Measurements from ENCODE around the gene CACNG5. TPM values are rescaled to one million over a fixed set of nuclear protein-coding genes. Genes with fewer than 3 reads are reported as not detected.

The CACNG5 gene
- total and polyA plus RNA-seq, 8 donors, result 0.15 to 0.77 (median 0.29) TPM; not detected in 2

DNA sequence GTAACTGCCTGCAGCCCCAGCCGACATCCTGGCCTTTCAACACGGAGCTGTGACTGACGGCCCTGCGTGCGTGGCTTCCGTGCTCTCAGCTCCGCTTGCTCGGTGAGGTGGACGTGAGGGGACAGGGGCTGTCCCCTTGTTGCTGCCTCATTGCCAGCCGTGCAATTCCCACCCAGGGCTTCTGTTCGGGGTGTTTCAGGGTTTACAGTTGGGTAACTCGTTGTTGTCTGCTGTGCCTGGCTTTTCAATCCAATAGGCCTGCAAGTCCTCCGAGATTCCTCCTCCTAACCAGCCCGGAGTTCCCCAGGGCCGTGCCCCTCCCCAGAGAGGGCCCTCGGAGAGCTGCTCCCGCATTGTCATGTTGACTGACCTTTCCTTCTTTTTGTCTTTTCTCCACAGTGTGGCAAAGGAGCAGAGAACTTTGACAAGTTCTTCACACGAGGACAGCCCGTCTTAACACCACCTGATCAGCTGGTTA is 31.4 kb upstream of the CACNG5 start:
- 92 to 93% methylated on average over 19 of the region's 19 CpGs for WGBS, 2 donors
- TF ChIP-seq, protein P1, sequence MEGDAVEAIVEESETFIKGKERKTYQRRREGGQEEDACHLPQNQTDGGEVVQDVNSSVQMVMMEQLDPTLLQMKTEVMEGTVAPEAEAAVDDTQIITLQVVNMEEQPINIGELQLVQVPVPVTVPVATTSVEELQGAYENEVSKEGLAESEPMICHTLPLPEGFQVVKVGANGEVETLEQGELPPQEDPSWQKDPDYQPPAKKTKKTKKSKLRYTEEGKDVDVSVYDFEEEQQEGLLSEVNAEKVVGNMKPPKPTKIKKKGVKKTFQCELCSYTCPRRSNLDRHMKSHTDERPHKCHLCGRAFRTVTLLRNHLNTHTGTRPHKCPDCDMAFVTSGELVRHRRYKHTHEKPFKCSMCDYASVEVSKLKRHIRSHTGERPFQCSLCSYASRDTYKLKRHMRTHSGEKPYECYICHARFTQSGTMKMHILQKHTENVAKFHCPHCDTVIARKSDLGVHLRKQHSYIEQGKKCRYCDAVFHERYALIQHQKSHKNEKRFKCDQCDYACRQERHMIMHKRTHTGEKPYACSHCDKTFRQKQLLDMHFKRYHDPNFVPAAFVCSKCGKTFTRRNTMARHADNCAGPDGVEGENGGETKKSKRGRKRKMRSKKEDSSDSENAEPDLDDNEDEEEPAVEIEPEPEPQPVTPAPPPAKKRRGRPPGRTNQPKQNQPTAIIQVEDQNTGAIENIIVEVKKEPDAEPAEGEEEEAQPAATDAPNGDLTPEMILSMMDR (IDR thresholded peaks at IDR 0.05), result no peak
- no peak for ATAC-seq
- H3K36me3 ChIP-seq, result no peaks in the 10 kb centered on the region
- FAIRE-seq, result no peak
- intact Hi-C loops (cut with DNase I), result no loop called here
- no peaks in the 10 kb centered on the region for H3K27me3 ChIP-seq
- no peak overlapping the region for H3K4me3 ChIP-seq
- H3K4me1 ChIP-seq, result peaks cover 0 to 14% (median 0%) of the 10 kb centered on the region in 3 donors
- no peak overlapping the region for H3K27ac ChIP-seq
- no peaks in the 10 kb centered on the region for H3K9me3 ChIP-seq
- no peak for DNase-seq

DNA sequence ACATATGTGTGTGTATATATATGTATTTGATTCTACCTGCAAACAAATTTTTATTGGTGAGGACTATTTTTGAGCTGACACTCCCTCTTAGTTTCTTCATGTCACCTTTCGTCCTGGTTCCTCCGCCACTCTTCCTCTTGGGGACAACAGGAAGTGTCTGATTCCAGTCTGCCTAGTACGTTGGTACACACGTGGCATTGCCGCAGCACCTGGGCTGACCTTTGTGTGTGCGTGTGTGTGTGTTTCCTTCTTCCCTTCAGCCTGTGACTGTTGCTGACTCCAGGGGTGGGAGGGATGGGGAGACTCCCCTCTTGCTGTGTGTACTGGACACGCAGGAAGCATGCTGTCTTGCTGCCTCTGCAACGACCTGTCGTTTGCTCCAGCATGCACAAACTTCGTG is 29.4 kb upstream of the CACNG5 start:
- no peak overlapping the region for H3K4me3 ChIP-seq
- no peaks in the 10 kb centered on the region for H3K36me3 ChIP-seq
- TF ChIP-seq, protein P1 (IDR thresholded peaks at IDR 0.05), result no peak
- no peaks in the 10 kb centered on the region for H3K27me3 ChIP-seq
- intact Hi-C loops (cut with DNase I), result no loop called here
- no peak overlapping the region for H3K27ac ChIP-seq
- DNase-seq (no peak), FAIRE-seq (no peak), ATAC-seq (no peak)
- 71 to 77% methylated on average over 10 of the region's 10 CpGs for WGBS, 2 donors
- H3K4me1 ChIP-seq, result peaks cover 0 to 14% (median 0%) of the 10 kb centered on the region in 3 donors
- no peaks in the 10 kb centered on the region for H3K9me3 ChIP-seq

DNA sequence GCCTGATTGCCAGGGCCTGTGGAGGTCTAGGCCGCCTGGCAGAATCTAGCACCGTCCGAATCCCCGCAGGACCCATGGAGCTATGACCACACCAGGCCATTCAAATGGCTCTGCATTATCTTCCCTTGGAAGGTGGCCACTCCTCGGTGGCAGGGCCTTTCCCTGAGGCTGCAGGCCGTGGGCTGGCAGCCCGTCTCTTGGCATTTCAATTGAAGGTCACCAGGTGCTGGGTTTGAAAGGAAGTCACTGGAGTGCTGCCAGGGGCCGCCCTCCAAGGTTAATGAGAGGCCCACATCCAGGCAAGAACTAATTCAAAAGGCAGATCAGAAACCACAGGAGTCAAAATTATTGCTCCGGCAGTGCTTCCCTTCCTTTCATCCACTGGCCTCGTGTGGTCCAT is 27.7 kb upstream of the CACNG5 start:
- Histone ChIP-seq H3K4me1 (peaks cover 0 to 14% (median 0%) of the 10 kb centered on the region in 3 donors), H3K27ac (peak overlapping the region in 1 of 4 donors; percentile 50), H3K4me3 (no peak overlapping the region), H3K36me3 (no peaks in the 10 kb centered on the region), H3K27me3 (no peaks in the 10 kb centered on the region), H3K9me3 (no peaks in the 10 kb centered on the region)
- DNase-seq (peak; percentile 73 to 90 (median 82)), FAIRE-seq (no peak), ATAC-seq (peak; percentile 78 to 93 (median 90))
- TF ChIP-seq, protein P1 (IDR thresholded peaks at IDR 0.05), result no peak
- WGBS, 2 donors, result 25 to 28% methylated on average over 10 of the region's 10 CpGs
- intact Hi-C loops (cut with DNase I), result no loop called here

DNA sequence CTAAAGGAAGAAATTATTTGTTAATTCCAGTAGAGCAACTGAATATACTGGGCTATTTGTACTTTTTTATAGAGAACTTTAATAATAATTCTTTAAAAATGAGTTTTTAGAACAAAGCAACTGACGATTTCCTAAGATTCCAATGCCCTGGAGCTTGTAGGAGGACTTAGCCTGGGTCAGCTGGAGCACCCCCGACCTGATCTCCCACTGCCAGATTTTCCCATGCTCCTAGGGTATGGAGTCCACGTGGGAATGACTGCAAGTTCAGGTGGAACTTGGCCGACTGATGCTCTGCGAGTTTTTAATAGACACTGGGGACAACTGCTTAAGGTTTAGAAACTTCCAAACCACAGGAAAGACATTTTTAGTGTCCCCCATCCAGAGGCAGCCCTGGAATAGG is 25.5 kb upstream of the CACNG5 start:
- 90 to 92% methylated on average over 5 of the region's 5 CpGs for WGBS, 2 donors
- DNase-seq (no peak), ATAC-seq (no peak), FAIRE-seq (no peak)
- H3K27ac ChIP-seq, result no peak overlapping the region
- H3K4me3 ChIP-seq, result no peak overlapping the region
- H3K4me1 ChIP-seq, result peaks cover 0 to 14% (median 0%) of the 10 kb centered on the region in 3 donors
- no peaks in the 10 kb centered on the region for H3K9me3 ChIP-seq
- no peaks in the 10 kb centered on the region for H3K36me3 ChIP-seq
- TF ChIP-seq, protein P1 (IDR thresholded peaks at IDR 0.05), result no peak
- intact Hi-C loops (cut with DNase I), result no loop called here
- no peaks in the 10 kb centered on the region for H3K27me3 ChIP-seq

DNA sequence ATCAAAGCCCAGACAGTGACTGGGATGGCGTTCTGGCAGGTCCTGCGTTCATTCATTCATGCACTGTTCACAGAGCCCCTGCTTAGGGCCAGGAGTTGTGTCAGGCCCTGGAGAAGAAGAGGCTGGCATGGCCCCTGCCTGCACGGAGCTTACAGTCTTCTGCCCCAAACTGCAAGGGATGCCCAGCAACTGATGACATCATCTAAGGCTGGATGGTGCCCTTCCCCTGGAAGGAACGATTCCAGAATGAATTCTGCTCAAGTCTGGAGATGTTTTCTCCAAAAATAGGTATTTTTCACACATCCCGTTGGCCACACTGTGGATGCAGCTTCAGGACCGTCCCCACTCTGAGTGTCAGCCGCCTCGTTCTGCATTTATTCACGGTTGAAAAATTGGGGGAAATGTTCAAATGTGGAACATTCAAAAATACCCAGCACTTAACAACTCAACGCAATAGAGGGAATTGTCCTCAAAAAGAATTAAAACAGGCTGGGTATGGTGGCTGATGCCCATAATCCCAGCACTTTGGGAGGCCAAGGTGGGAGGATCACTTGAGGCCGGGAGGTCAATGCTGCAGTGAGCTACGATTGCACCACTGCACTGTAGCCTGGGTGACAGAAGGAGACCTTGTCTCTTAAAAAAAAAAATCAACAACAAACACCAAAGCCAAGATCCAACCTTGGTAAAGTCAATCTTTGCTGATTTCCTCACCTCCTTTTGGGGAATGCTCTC is 23.8 kb upstream of the CACNG5 start:
- H3K36me3 ChIP-seq, result no peaks in the 10 kb centered on the region

More for the DNA sequence above, 23.8 kb upstream of the CACNG5 start:
- no peak overlapping the region for H3K4me3 ChIP-seq
- 91 to 92% methylated on average over 12 of the region's 12 CpGs for WGBS, 2 donors
- no peaks in the 10 kb centered on the region for H3K27me3 ChIP-seq
- ATAC-seq, result no peak
- no peak for FAIRE-seq
- H3K4me1 ChIP-seq, result peaks cover 0 to 14% (median 0%) of the 10 kb centered on the region in 3 donors
- no peak for DNase-seq
- H3K9me3 ChIP-seq, result no peaks in the 10 kb centered on the region
- intact Hi-C loops (cut with DNase I), result no loop called here
- TF ChIP-seq, protein P1 (IDR thresholded peaks at IDR 0.05), result no peak
- no peak overlapping the region for H3K27ac ChIP-seq

Measured in pancreas (tissue), 10 donors.